Skeletal muscle cell (primary cell): Measurements from ENCODE around the gene C1orf210.

Experiments
- DNase-seq: peaks from one replicate; pipeline ENCODE4 v3.0.0-alpha.2; 2010; ENCODE audit warnings: low read depth
- H3K4me3 ChIP-seq: 2 replicates; pipeline ENCODE4 v1.5.1; 2011; ENCODE audit warnings: low read depth, mild to moderate bottlenecking, control low read depth, low read length, moderate library complexity

C1orf210 gene

GRCh38 chr1:43299101-43299500 lies 13.7 kb upstream of the C1orf210 start:
- DNase-seq, result no peak
- H3K4me3 ChIP-seq, result no peak overlapping the region

DNA sequence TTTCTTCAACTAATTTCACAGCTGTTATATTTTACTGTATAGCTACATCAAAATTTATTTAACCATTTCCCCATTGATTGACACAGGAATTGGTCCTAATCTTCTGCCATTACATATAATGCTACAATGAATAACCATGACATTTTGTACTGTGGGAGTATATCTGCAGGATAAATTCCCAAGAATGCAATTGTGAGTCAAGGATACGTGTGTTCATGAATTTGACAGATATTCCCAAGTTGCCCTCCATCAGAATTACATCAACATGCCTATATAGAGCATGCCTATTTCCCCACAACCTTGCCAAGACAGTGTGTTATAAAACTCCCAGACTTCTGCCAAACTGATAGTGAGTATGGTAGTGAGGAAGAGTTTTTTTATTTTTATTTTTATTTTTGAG lies 12.7 kb upstream of the C1orf210 start:
- H3K4me3 ChIP-seq, result no peak overlapping the region
- no peak for DNase-seq

DNA sequence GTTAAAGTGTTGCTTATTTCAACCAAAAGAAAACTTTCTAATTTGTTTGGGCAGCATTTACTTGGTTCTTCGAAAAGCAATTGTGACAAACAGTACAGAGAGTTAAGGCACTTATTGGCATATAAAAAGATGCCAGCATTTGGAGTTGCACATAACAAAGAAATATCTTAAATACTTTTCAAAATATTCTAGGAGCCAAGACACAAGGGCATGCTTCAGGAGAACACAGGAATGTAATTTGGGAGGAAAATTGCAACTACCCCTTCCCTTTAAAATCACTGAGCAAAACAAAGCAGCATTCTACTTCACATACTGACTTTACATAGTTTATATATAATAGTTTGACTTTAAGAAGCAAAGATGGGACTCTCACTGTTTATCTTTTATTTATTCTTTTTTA lies 10.8 kb upstream of the C1orf210 start:
- DNase-seq, result no peak
- H3K4me3 ChIP-seq, result no peak overlapping the region

GRCh38 chr1:43294761-43295160 lies 9.4 kb upstream of the C1orf210 start:
- DNase-seq, result no peak

DNA sequence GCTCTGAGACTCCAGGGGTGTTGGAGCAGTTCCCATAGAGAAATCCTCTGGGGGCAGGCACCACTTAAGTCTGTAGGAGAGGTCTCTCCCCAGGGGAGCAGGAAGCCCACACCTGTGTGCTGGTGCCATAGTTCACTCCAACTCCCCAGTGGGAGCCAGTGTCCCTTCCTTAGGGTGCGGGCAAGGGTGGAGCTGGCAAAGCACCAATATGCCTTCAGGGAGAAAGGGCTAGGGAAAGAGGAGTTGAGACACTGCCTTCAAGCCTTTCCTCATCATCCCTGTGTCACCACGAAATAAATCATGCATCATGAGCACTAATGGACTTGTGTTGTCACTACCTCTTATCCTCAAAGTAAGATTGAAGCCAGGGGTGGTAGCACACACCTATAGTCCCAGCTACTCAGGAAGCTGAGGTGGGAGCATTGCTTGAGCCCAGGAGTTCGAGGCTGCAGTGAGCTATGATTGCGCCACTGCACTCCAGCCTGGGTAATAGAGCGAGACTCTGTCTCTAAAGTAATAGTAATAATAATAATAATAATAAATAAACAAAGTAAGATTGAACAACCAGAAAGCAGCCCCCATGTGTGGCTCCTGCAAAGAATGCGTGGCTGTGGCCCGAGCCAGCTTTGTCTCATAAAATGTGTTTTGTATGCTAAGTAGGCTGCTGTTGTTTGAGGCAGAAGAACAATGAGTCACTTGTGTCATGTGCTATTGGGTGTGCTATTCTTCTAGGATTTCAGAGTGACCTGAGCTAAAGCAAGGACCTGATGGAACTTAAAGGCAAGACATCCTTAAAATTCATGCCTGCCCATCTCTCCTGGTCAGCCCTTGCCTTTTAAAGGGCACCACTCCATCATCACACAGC lies 8.7 kb upstream of the C1orf210 start:
- peak; percentile 17 for DNase-seq
- H3K4me3 ChIP-seq, result no peak overlapping the region

More at GRCh38 chr1:43294761-43295160, 9.4 kb upstream of the C1orf210 start:
- no peak overlapping the region for H3K4me3 ChIP-seq

GRCh38 chr1:43293176-43293575 lies 7.8 kb upstream of the C1orf210 start:
- no peak for DNase-seq
- H3K4me3 ChIP-seq, result no peak overlapping the region

DNA sequence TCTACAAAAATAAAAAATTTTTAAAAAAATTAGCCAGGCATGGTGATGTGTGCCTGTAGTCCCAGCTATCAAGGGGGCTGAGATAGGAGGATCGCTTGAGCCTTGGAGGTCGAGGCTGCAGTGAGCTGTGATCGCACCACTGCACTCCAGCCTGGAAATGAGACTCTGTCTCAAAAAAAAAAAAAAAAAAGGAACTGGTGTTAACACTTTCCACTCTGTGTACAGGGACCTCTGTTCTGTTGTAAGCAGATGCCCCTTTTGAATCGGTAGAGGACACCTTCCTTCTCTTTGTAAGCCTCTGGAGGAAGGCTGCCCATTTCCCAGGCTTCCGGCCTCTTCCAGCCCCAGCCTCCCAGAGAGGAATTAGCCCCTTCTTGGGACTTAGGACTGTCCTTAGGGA lies 7.3 kb upstream of the C1orf210 start:
- no peak overlapping the region for H3K4me3 ChIP-seq
- DNase-seq, result no peak

GRCh38 chr1:43292216-43292615 lies 6.8 kb upstream of the C1orf210 start:
- DNase-seq, result no peak
- H3K4me3 ChIP-seq, result no peak overlapping the region

DNA sequence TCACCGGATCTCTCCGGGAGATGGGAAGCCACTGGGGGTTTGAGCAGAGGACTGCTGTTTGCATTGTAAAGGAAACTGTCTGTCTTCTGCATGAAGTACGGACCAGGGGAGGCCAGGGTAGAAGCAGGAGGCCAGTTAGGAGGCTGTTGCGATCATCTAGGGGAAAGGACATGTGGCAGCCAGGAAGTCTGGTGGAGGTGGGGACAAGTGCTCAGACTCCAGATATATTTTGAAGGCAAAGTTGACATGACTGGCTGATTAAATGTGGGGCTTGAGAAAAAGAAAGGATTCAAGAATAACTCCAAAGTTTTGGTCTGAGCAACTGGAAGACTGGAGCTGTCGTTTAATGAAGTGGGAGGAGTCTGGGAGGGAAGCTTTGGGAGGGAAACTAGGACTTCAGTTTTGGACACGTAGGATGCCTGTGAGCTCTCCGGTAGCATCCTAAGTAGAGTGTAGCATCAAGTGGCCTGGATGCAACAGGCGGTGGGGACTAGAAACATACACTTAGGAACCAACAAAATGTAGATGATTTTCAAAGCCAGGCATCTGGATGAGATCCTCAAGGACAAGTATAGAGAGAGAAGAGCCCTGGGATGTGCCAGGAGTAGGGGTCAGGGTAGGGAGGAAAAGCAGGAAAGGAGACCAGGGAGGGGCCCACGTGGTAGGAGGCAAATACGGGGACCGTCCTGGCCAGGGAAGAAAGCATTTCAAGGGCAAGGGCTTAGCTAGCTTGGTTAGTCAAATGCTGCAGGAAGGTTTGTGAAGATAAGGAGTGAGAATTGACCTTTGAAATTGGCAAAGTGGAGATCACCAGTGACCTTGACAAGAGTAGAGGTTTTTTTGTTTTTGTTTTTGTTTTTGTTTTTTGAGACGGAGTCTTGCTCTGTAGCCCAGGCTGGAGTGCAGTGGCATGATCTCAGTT lies 3.7 kb upstream of the C1orf210 start:
- H3K4me3 ChIP-seq, result no peak overlapping the region
- no peak for DNase-seq

- no peak for DNase-seq
- H3K4me3 ChIP-seq, result no peak overlapping the region
Measured at GRCh38 chr1:43288058-43288784, 2.8 kb upstream of the C1orf210 start.

GRCh38 chr1:43286533-43286932 lies 1.2 kb upstream of the C1orf210 start:
- no peak for DNase-seq
- no peak overlapping the region for H3K4me3 ChIP-seq

GRCh38 chr1:43286115-43286514 lies 734 bp upstream of the C1orf210 start:
- no peak for DNase-seq
- H3K4me3 ChIP-seq, result no peak overlapping the region

DNA sequence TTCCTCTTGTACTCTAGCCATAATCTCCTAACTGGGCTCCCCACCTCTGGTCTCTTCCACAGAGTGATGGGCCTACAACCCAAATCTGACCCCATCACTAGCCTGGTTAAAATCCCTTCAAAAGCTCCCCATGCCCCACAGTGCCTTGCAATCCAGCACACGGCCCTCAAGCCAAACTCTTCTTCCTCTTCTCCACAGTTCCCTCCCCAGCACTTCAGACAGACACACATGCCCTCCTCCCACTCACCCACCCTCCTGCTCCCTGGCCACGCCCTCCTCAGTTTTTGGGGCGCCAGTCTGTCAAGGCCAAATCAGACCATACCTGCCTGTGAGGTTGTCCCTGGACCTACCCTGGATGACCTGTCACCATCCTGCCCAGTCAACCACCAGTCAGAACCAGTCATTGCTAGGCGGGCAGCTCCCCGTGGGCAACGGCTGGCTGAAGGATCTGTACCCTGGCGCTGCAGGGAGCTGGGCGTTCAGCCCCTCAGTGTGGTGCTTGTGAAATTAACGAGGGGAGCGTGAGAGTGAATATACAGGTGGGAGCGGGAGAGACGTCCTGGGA lies 753 bp downstream of the C1orf210 start:
- DNase-seq, result no peak
- no peak overlapping the region for H3K4me3 ChIP-seq

DNA sequence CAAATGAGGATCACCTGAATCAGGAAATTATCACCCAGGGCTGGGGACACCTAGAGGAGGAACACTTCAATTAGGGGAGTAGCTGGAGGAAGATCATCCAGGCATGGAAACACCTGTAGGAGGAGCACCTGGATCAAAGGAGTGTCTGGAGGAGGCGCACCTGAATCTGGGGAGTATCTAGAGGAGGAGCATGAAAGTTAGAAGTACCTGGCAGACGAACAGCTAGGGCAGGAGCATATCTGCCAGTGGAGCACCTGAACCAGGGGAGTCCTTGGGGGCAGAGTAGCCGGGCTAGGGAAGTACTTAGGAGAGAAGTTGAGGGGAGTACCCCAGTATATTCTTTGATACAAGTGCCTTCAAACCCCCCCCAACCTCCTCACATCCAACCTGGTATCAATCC lies 1.3 kb downstream of the C1orf210 start:
- DNase-seq, result no peak
- H3K4me3 ChIP-seq, result no peak overlapping the region

GRCh38 chr1:43282220-43283195 lies 2.9 kb downstream of the C1orf210 start:
- no peak for DNase-seq

GRCh38 chr1:43280692-43281091 lies 4.7 kb downstream of the C1orf210 start:
- DNase-seq, result no peak
- H3K4me3 ChIP-seq, result no peak overlapping the region

More at GRCh38 chr1:43282220-43283195, 2.9 kb downstream of the C1orf210 start:
- no peak overlapping the region for H3K4me3 ChIP-seq

GRCh38 chr1:43279666-43280065 lies 5.7 kb downstream of the C1orf210 start:
- DNase-seq, result no peak
- no peak overlapping the region for H3K4me3 ChIP-seq

GRCh38 chr1:43279161-43279560 lies 6.2 kb downstream of the C1orf210 start:
- H3K4me3 ChIP-seq, result no peak overlapping the region
- no peak for DNase-seq
